SK-N-MC (cell line): ENCODE data around the gene AP2B1.

Experiments used
- EZH2 ChIP-seq: fragments of 200-600 bp; sonication (generic); IDR thresholded peaks from one replicate; pipeline ENCODE4 v1.6.1; 2017; ENCODE audit warnings: antibody characterized with exemption
- POLR2AphosphoS5 ChIP-seq: IDR thresholded peaks from 2 replicates; pipeline ENCODE4 v1.6.1; 2012; ENCODE audit warnings: mild to moderate bottlenecking, low read depth, low read length, borderline replicate concordance

- TF ChIP-seq EZH2, result no peak
- no peak for TF ChIP-seq POLR2AphosphoS5
Observed at GRCh38 chr17:35603674-35604073, 16.6 kb downstream of the AP2B1 start.
